Sigmoid colon (tissue), 7 donors: Measurements from ENCODE around the gene RNF138. TPM values are rescaled to one million over a fixed set of nuclear protein-coding genes. Genes with fewer than 3 reads are reported as not detected.
"Not testable (repeated sequence)": the region's sequence is repeated elsewhere in the genome, so short reads cannot be mapped to it uniquely, and the experiment has no call there.

Source experiments
- DNase-seq: peaks from one replicate; pipeline ENCODE4 v3.0.0-alpha.2; 2019
- H3K27ac ChIP-seq, 4 donors: fragments of 200-600 bp; sonication (generic); one replicate each; pipeline ENCODE4 v1.5.1; 2016 to 2019; ENCODE audit warnings: mild to moderate bottlenecking in 1 of 4
- H3K27me3 ChIP-seq, 3 donors: fragments of 200-600 bp; sonication (generic); one replicate each; pipeline ENCODE4 v1.5.1; 2019; ENCODE audit warnings: mild to moderate bottlenecking in 1 of 3
- H3K36me3 ChIP-seq, 4 donors: fragments of 200-600 bp; sonication (generic); one replicate each; pipeline ENCODE4 v1.5.1; 2016 to 2019
- H3K4me1 ChIP-seq, 4 donors: fragments of 200-600 bp; sonication (generic); one replicate each; pipeline ENCODE4 v1.5.1; 2017 to 2019
- H3K4me3 ChIP-seq, 4 donors: fragments of 200-600 bp; sonication (generic); one replicate each; pipeline ENCODE4 v1.5.1; 2017 to 2019; ENCODE audit warnings: mild to moderate bottlenecking in 2 of 4, moderate library complexity in 1 of 4
- H3K9me3 ChIP-seq, 4 donors: fragments of 200-600 bp in 3 of 4; sonication (generic) in 3 of 4; one replicate each; pipeline versions ENCODE4 v1.5.1 to v1.6.1; 2013 to 2019
- EP300 ChIP-seq, 4 donors: sonication (generic); formaldehyde crosslinking; IDR thresholded peaks; one replicate each; pipeline ENCODE4 v1.6.1; 2017; ENCODE audit warnings: antibody characterized with exemption in 4 of 4
- POLR2A ChIP-seq, 2 donors: fragments of 450-650 bp; IDR thresholded peaks; one replicate each; pipeline ENCODE4 v1.6.1; 2016; ENCODE audit warnings: antibody characterized with exemption in 2 of 2, mild to moderate bottlenecking in 2 of 2, moderate library complexity in 2 of 2
- POLR2AphosphoS5 ChIP-seq, 4 donors: sonication (generic); formaldehyde crosslinking; IDR thresholded peaks; one replicate each; pipeline ENCODE4 v1.6.1; 2017; ENCODE audit warnings: antibody characterized with exemption in 4 of 4
- whole genome bisulfite sequencing, 2 donors: extraction: QIAGEN DNeasy Blood & Tissue Kit; methylation state at CpG; one replicate each; pipeline ENCODE4 v1.1.7; 2013; 5-methylcytosine and 5-hydroxymethylcytosine counted together
- intact Hi-C: fragments of 100-400 bp; cut with DNase I; formaldehyde crosslinking; loops from one replicate; pipeline ENCODE4 v1.15.1; 2023
- polyA plus RNA-seq, 3 donors: library from polyadenylated mRNA; stranded (reverse); fragments of 200-250 nt; gene quantifications; one replicate each; pipeline ENCODE4 v1.2.3, GENCODE V29; 2013
- total RNA-seq, 4 donors: library from RNA; depleted of rRNA; stranded (reverse); fragments of >200 nt; gene quantifications; one replicate each; pipeline ENCODE4 v1.1.0, GENCODE V29; 2016
- TF ChIP-seq, protein P1 (sequence below), 4 experiments: fragments of 450-650 bp in 3 of 4; fragments of 200-600 bp in 1 of 4; IDR thresholded peaks; one replicate each; pipeline ENCODE4 v1.5.1; 2016 to 2019; ENCODE audit warnings: antibody characterized with exemption in 4 of 4, mild to moderate bottlenecking in 3 of 4, moderate library complexity in 2 of 4
- donor health status: healthy with polysubstance abuse.
- donor health status: Bipolar disorder and iron deficiency.
- donor health status: healthy.

The RNF138 gene
- total and polyA plus RNA-seq, 7 donors = 8.3 to 47.4 (median 26.0) TPM

DNA sequence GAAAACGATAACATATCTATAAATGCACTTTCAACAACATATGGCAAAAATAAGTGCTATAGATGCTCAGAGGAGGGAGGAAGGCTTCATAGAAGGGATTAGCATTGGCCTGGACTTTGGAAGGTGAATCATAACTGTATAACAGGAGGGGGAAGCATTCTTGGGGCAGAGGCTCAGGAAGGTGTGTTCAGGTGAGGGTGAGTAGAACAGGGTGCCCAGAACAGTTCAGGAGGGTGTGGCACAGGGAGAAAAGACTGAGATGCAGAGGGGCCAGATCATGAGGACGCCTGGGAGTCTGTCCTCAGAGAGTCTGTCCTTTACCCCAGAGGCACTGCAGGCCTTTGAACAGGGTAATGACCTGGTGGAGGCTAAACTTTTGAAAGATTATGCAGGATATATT lies 68.9 kb downstream of the RNF138 start:
- DNase-seq = no peak
- WGBS, 2 donors = 17 to 72% methylated on average over 2 of the region's 2 CpGs
- TF ChIP-seq, protein P1, sequence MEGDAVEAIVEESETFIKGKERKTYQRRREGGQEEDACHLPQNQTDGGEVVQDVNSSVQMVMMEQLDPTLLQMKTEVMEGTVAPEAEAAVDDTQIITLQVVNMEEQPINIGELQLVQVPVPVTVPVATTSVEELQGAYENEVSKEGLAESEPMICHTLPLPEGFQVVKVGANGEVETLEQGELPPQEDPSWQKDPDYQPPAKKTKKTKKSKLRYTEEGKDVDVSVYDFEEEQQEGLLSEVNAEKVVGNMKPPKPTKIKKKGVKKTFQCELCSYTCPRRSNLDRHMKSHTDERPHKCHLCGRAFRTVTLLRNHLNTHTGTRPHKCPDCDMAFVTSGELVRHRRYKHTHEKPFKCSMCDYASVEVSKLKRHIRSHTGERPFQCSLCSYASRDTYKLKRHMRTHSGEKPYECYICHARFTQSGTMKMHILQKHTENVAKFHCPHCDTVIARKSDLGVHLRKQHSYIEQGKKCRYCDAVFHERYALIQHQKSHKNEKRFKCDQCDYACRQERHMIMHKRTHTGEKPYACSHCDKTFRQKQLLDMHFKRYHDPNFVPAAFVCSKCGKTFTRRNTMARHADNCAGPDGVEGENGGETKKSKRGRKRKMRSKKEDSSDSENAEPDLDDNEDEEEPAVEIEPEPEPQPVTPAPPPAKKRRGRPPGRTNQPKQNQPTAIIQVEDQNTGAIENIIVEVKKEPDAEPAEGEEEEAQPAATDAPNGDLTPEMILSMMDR (IDR thresholded peaks at IDR 0.05) = no peak
- no peak for TF ChIP-seq POLR2AphosphoS5 (IDR thresholded peaks at IDR 0.05)
- TF ChIP-seq EP300 (IDR thresholded peaks at IDR 0.05) = no peak
- TF ChIP-seq POLR2A (IDR thresholded peaks at IDR 0.05) = no peak
- Histone ChIP-seq H3K4me3 (no peak overlapping the region), H3K4me1 (peaks cover 0 to 10% (median 2%) of the 10 kb centered on the region in 4 donors), H3K27ac (no peak overlapping the region), H3K36me3 (no peaks in the 10 kb centered on the region), H3K9me3 (no peaks in the 10 kb centered on the region), H3K27me3 (no peaks in the 10 kb centered on the region)
- intact Hi-C loops = no loop called here

DNA sequence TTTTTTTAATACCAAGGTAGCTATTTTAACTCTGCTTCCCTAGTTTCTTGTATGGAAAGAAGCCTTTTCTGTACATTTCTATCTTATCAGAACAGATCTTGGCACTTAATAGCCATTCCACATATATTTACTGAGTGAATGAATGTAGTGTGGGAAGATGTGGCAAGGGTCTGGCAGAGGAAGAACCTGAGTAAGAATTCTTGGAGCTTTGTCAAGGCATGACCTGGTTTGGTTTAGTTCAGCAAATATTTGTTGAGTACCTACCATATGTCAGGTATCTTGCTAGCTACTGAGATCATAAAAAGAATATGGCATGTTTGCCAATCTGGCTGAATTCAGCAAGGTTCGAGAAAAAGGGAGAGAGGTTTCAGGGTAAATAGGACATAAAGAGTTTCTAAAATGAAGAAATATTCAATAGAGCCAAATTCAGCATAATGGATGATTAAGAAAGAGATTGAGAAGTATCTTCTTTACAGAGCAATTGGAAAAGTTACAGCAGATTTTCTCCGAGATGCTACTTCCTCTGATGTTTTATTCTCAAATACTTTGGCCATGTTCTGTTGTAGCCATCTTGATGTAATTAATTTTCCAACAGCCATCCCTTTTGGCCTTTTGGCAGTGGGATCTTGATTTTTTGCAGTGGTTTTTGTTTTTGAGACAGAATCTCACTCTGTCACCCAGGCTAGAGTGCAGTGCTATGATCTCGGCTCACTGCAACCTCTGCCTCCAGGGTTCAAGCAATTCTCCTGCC lies 76.5 kb downstream of the RNF138 start:
- Histone ChIP-seq H3K4me1 (no peaks in the 10 kb centered on the region), H3K36me3 (no peaks in the 10 kb centered on the region), H3K27me3 (no peaks in the 10 kb centered on the region), H3K4me3 (no peak overlapping the region), H3K27ac (no peak overlapping the region), H3K9me3 (no peaks in the 10 kb centered on the region)
- intact Hi-C loops = no loop called here
- WGBS, 2 donors = 72 to 79% methylated on average over 3 of the region's 3 CpGs
- no peak for DNase-seq
- TF ChIP-seq EP300 (IDR thresholded peaks at IDR 0.05) = no peak
- TF ChIP-seq, protein P1 (IDR thresholded peaks at IDR 0.05) = no peak
- no peak for TF ChIP-seq POLR2AphosphoS5 (IDR thresholded peaks at IDR 0.05)
- TF ChIP-seq POLR2A (IDR thresholded peaks at IDR 0.05) = no peak

DNA sequence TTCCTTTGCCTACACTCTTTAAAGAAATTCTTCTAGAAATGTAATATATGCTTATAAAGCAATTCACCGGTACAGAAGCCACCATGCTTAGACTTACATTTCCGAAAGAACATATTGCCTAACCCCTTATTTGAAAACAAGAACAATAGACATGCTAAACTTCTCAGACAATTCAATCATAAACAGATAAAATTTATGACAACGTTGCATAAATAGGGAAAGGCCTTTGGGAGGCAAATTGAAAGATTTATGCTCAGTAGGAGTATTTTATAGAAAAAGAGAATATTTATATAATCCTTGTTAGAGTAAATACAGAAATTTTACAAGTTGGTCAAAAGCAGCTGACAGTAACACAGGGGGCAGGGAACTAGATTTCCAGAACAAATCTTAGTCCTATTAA lies 82.0 kb downstream of the RNF138 start:
- DNase-seq = no peak
- intact Hi-C loops = no loop called here
- H3K36me3 ChIP-seq = no peaks in the 10 kb centered on the region
- no peak overlapping the region for H3K4me3 ChIP-seq
- TF ChIP-seq, protein P1 (IDR thresholded peaks at IDR 0.05) = no peak
- TF ChIP-seq POLR2AphosphoS5 (IDR thresholded peaks at IDR 0.05) = no peak
- TF ChIP-seq POLR2A (IDR thresholded peaks at IDR 0.05) = no peak
- no peak for TF ChIP-seq EP300 (IDR thresholded peaks at IDR 0.05)
- H3K4me1 ChIP-seq = no peaks in the 10 kb centered on the region
- H3K27me3 ChIP-seq = no peaks in the 10 kb centered on the region
- WGBS, 2 donors = 21 to 58% methylated on average over 3 of the region's 3 CpGs
- H3K27ac ChIP-seq = no peak overlapping the region
- no peaks in the 10 kb centered on the region for H3K9me3 ChIP-seq

DNA sequence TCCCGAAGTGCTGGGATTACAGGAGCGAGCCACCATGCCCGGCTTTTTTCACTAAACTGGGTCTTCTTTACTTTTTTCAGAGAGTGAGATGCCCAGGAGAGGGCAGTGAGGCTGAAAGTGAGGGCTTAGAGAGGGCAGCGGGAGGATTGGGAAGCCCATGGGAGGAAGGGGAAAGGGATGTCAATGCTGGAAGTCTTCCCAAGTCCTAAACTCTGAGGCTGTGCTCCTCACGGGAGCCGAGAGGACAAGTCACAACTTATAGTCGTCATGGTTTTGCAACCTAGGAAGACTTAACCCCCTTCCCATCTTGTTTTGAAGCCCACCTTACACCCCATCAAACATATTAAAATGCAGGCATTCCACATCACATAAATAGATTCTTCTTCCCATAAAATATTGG lies 83.0 kb downstream of the RNF138 start:
- Histone ChIP-seq H3K27ac (no peak overlapping the region), H3K4me3 (no peak overlapping the region), H3K27me3 (no peaks in the 10 kb centered on the region), H3K36me3 (no peaks in the 10 kb centered on the region), H3K9me3 (no peaks in the 10 kb centered on the region), H3K4me1 (no peaks in the 10 kb centered on the region)
- TF ChIP-seq EP300 (IDR thresholded peaks at IDR 0.05) (no peak), POLR2A (IDR thresholded peaks at IDR 0.05) (no peak), POLR2AphosphoS5 (IDR thresholded peaks at IDR 0.05) (no peak)
- TF ChIP-seq, protein P1 (IDR thresholded peaks at IDR 0.05) = no peak
- 91 to 95% methylated on average over 7 of the region's 7 CpGs for WGBS, 2 donors
- intact Hi-C loops = no loop called here
- no peak for DNase-seq

DNA sequence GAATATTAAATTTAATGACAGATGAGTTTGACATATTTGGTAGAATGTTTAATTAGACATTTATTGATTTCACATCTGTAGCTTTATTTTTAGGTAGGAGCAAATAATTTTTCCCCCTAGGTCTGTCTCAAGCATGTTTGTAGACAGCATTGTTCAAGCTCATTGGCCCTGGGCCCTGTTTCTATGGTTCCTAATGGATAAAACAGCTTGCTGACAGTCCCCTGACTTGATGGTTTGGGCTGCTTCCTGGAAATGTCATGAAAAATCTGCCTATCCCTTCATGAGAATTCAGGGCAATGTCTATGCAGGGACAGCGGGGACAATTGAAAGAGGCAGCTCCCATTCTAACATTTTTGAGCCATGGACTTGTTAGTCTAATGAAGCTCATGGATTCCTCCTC lies 83.6 kb downstream of the RNF138 start:
- no peaks in the 10 kb centered on the region for H3K27me3 ChIP-seq
- DNase-seq = no peak
- H3K4me1 ChIP-seq = no peaks in the 10 kb centered on the region
- no peak for TF ChIP-seq POLR2AphosphoS5 (IDR thresholded peaks at IDR 0.05)
- no peak for TF ChIP-seq EP300 (IDR thresholded peaks at IDR 0.05)
- TF ChIP-seq POLR2A (IDR thresholded peaks at IDR 0.05) = no peak
- TF ChIP-seq, protein P1 (IDR thresholded peaks at IDR 0.05) = no peak
- H3K36me3 ChIP-seq = no peaks in the 10 kb centered on the region
- intact Hi-C loops = no loop called here
- no peak overlapping the region for H3K4me3 ChIP-seq
- no peaks in the 10 kb centered on the region for H3K9me3 ChIP-seq
- H3K27ac ChIP-seq = no peak overlapping the region
- WGBS, 2 donors = 97 to 100% methylated on average over 1 of the region's 1 CpG

DNA sequence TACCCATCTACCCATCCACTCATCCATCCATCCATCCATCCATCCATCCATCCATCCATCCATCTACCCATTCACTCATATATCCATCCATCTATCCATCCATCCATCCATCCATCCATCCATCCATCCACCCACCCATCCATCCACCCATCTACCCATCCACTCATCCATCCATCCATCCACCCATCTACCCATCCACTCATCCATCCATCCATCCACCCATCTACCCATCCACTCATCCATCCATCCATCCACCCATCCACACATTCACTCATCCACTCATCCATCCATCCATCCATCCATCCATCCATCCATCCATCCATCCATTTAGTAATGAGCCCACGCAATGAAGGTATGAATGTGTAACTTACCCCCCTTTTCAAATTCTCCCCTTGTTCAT lies 85.1 kb downstream of the RNF138 start:
- DNase-seq, intact Hi-C loops, H3K27me3 ChIP-seq, H3K36me3 ChIP-seq, H3K4me1 ChIP-seq, H3K9me3 ChIP-seq, H3K4me3 ChIP-seq, H3K27ac ChIP-seq: not testable (repeated sequence)
- WGBS, 2 donors = 97 to 99% methylated on average over 1 of the region's 1 CpG
